Mesodermal cell (in vitro differentiated cells): Measurements from ENCODE around the gene DROSHA.
"Not testable (repeated sequence)": the region's sequence is repeated elsewhere in the genome, so short reads cannot be mapped to it uniquely, and the experiment has no call there.

Experiments used
- H3K27ac ChIP-seq: 2 replicates; pipeline ENCODE4 v1.7.0; 2013; ENCODE audit warnings: mild to moderate bottlenecking, low read depth, low read length, moderate library complexity; ENCODE audit not compliant: severe bottlenecking
- H3K36me3 ChIP-seq: 2 replicates; pipeline ENCODE4 v1.7.1; 2013; ENCODE audit warnings: mild to moderate bottlenecking, low read length, moderate library complexity; ENCODE audit not compliant: control insufficient read depth, insufficient read depth
- H3K4me1 ChIP-seq: one replicate; pipeline ENCODE4 v1.7.1; 2013; ENCODE audit warnings: mild to moderate bottlenecking, low read length; ENCODE audit not compliant: insufficient read depth, control insufficient read depth, poor library complexity, severe bottlenecking
- H3K4me3 ChIP-seq: 2 replicates; pipeline ENCODE4 v1.7.0; 2013; ENCODE audit warnings: low read length, control low read depth, mild to moderate bottlenecking; ENCODE audit not compliant: insufficient read depth, poor library complexity, severe bottlenecking; ENCODE audit errors: extremely low read depth
- H3K9me3 ChIP-seq: 2 replicates; pipeline ENCODE4 v1.7.1; 2013; ENCODE audit warnings: mild to moderate bottlenecking, low read length, moderate library complexity; ENCODE audit not compliant: control insufficient read depth
- WGBS, 2 experiments: methylation state at CpG; one replicate each; pipeline ENCODE4 v1.1.5; 2013; ENCODE audit warnings: missing lambda C conversion rate in 2 of 2; ENCODE audit not compliant: insufficient coverage in 2 of 2; 5-methylcytosine and 5-hydroxymethylcytosine counted together

Gene DROSHA

GRCh38 chr5:31561946-31562345 is 30.1 kb upstream of the DROSHA start:
- no peak overlapping the region for H3K4me3 ChIP-seq
- H3K9me3 ChIP-seq = peaks cover 7% of the 10 kb centered on the region
- 80% methylated on average over 1 of the region's 1 CpG; no CpG with 5 or more reads in 1 of the 2 experiments for WGBS, 2 experiments
- no peaks in the 10 kb centered on the region for H3K4me1 ChIP-seq
- no peak overlapping the region for H3K27ac ChIP-seq
- no peaks in the 10 kb centered on the region for H3K36me3 ChIP-seq

GRCh38 chr5:31559942-31560341 is 28.0 kb upstream of the DROSHA start:
- Histone ChIP-seq H3K27ac (no peak overlapping the region), H3K4me3 (no peak overlapping the region), H3K9me3 (no peaks in the 10 kb centered on the region), H3K36me3 (peaks cover 13% of the 10 kb centered on the region), H3K4me1 (no peaks in the 10 kb centered on the region)
- 89% methylated on average over 1 of the region's 3 CpGs; no CpG with 5 or more reads in 1 of the 2 experiments for WGBS, 2 experiments

- Histone ChIP-seq H3K27ac (no peak overlapping the region), H3K4me3 (no peak overlapping the region), H3K9me3 (no peaks in the 10 kb centered on the region), H3K36me3 (peaks cover 42% of the 10 kb centered on the region), H3K4me1 (no peaks in the 10 kb centered on the region)
- WGBS, 2 experiments = 100% methylated on average over 2 of the region's 3 CpGs; no CpG with 5 or more reads in 1 of the 2 experiments
These were observed 24.6 kb upstream of the DROSHA start for GRCh38 chr5:31556461-31556860.

GRCh38 chr5:31554552-31554951 is 22.7 kb upstream of the DROSHA start:
- Histone ChIP-seq H3K27ac (no peak overlapping the region), H3K9me3 (no peaks in the 10 kb centered on the region), H3K36me3 (peaks cover 56% of the 10 kb centered on the region), H3K4me1 (no peaks in the 10 kb centered on the region), H3K4me3 (no peak overlapping the region)
- 100% methylated on average over 1 of the region's 1 CpG; no CpG with 5 or more reads in 1 of the 2 experiments for WGBS, 2 experiments

- H3K27ac ChIP-seq = no peak overlapping the region
- no peaks in the 10 kb centered on the region for H3K9me3 ChIP-seq
- no peaks in the 10 kb centered on the region for H3K4me1 ChIP-seq
- no peak overlapping the region for H3K4me3 ChIP-seq
- peaks cover 60% of the 10 kb centered on the region for H3K36me3 ChIP-seq
These were observed 22.0 kb upstream of the DROSHA start for GRCh38 chr5:31553863-31554262.

GRCh38 chr5:31551878-31552277 is 20.0 kb upstream of the DROSHA start:
- WGBS, 2 experiments = 94 to 100% methylated on average over 1 to 2 of the region's 3 CpGs

GRCh38 chr5:31549114-31549513 is 17.2 kb upstream of the DROSHA start:
- 83 to 100% methylated on average over 1 to 2 of the region's 2 CpGs for WGBS, 2 experiments

More at GRCh38 chr5:31551878-31552277, 20.0 kb upstream of the DROSHA start:
- Histone ChIP-seq H3K27ac (no peak overlapping the region), H3K4me3 (no peak overlapping the region), H3K36me3 (peaks cover 80% of the 10 kb centered on the region), H3K4me1 (no peaks in the 10 kb centered on the region), H3K9me3 (no peaks in the 10 kb centered on the region)

GRCh38 chr5:31537851-31538250 is 6.0 kb upstream of the DROSHA start:
- 90 to 100% methylated on average over 1 to 3 of the region's 4 CpGs for WGBS, 2 experiments
- no peaks in the 10 kb centered on the region for H3K9me3 ChIP-seq
- no peak overlapping the region for H3K4me3 ChIP-seq
- H3K4me1 ChIP-seq = peaks cover 4% of the 10 kb centered on the region
- no peak overlapping the region for H3K27ac ChIP-seq
- H3K36me3 ChIP-seq = peaks cover 80% of the 10 kb centered on the region

More at GRCh38 chr5:31549114-31549513, 17.2 kb upstream of the DROSHA start:
- H3K36me3 ChIP-seq = peaks cover 89% of the 10 kb centered on the region
- H3K27ac ChIP-seq, H3K4me1 ChIP-seq, H3K4me3 ChIP-seq, H3K9me3 ChIP-seq: not testable (repeated sequence)

- no peak overlapping the region for H3K27ac ChIP-seq
- H3K36me3 ChIP-seq = peaks cover 77% of the 10 kb centered on the region
- H3K4me1 ChIP-seq = peaks cover 4% of the 10 kb centered on the region
- no peak overlapping the region for H3K4me3 ChIP-seq
- H3K9me3 ChIP-seq = no peaks in the 10 kb centered on the region
These were observed 5.5 kb upstream of the DROSHA start for GRCh38 chr5:31537349-31537748.

- Histone ChIP-seq H3K9me3 (no peaks in the 10 kb centered on the region), H3K4me1 (peaks cover 4% of the 10 kb centered on the region), H3K36me3 (peaks cover 73% of the 10 kb centered on the region), H3K4me3 (no peak overlapping the region), H3K27ac (no peak overlapping the region)
- 67 to 100% methylated on average over 1 of the region's 3 CpGs for WGBS, 2 experiments
These were observed 5.0 kb upstream of the DROSHA start for GRCh38 chr5:31536873-31537272.

- Histone ChIP-seq H3K4me3 (no peak overlapping the region), H3K9me3 (no peaks in the 10 kb centered on the region), H3K4me1 (peaks cover 9% of the 10 kb centered on the region), H3K27ac (no peak overlapping the region), H3K36me3 (peaks cover 61% of the 10 kb centered on the region)
- WGBS, 2 experiments = 83% methylated on average over 1 of the region's 1 CpG; no CpG with 5 or more reads in 1 of the 2 experiments
These were observed 2.7 kb upstream of the DROSHA start for GRCh38 chr5:31534527-31535046.
